Adrenal gland (tissue), 5 donors: ENCODE results near the gene CCDC124.

Source experiments
- CTCF ChIP-seq, 6 experiments: fragments of 450-650 bp in 4 of 6; fragments of 200-600 bp in 2 of 6; sonication (generic) in 1 of 6; IDR thresholded peaks; 1 replicate in 5 of 6; 2 replicates in 1 of 6; pipeline versions ENCODE4 v1.5.1 to v1.8.0; 2016 to 2021; ENCODE audit warnings: antibody characterized with exemption in 6 of 6, mild to moderate bottlenecking in 2 of 6, moderate library complexity in 1 of 6
- POLR2A ChIP-seq, 2 donors: fragments of 450-650 bp; IDR thresholded peaks; one replicate each; pipeline ENCODE4 v1.6.1; 2017; ENCODE audit warnings: antibody characterized with exemption in 2 of 2, mild to moderate bottlenecking in 2 of 2, moderate library complexity in 1 of 2
- donor health status: DM: no; HTN: no; CAD: no.

GRCh38 chr19:17920527-17920926, 12.3 kb upstream of the CCDC124 start:
- no peak for TF ChIP-seq CTCF (IDR thresholded peaks at IDR 0.05)
- no peak for TF ChIP-seq POLR2A (IDR thresholded peaks at IDR 0.05)
